ENCODE data around the gene ERG28.

ERG28 gene

GRCh38 chr14:75628816-75629215 is 31.9 kb downstream of the ERG28 start (continued):
- TF ChIP-seq PATZ1 (CRISPR knock-in tag; IDR thresholded peaks at IDR 0.05; ENCODE audit: borderline replicate concordance) (no peak), POU6F1 (CRISPR knock-in tag; IDR thresholded peaks at IDR 0.05; ENCODE audit: borderline replicate concordance, low read depth) (no peak), TCF4 (CRISPR knock-in tag; IDR thresholded peaks at IDR 0.05; ENCODE audit: borderline replicate concordance) (no peak), ISL1 (CRISPR knock-in tag; IDR thresholded peaks at IDR 0.05) (no peak), TOX (CRISPR knock-in tag; IDR thresholded peaks at IDR 0.05; ENCODE audit: borderline replicate concordance) (no peak), ARNTL (CRISPR knock-in tag; IDR thresholded peaks at IDR 0.05; ENCODE audit: borderline replicate concordance, low read depth) (no peak)

- no peak for ATAC-seq
- TF ChIP-seq SNAI2 (CRISPR knock-in tag; IDR thresholded peaks at IDR 0.05) = no peak
- TF ChIP-seq ZFP3 (CRISPR knock-in tag; IDR thresholded peaks at IDR 0.05) = no peak
- TF ChIP-seq PATZ1 (CRISPR knock-in tag; IDR thresholded peaks at IDR 0.05; ENCODE audit: borderline replicate concordance) = no peak
- TF ChIP-seq ZNF565 (CRISPR knock-in tag; conservative IDR thresholded peaks at IDR 0.05; ENCODE audit: low read depth) = no peak
- no peak for TF ChIP-seq CSRNP3 (CRISPR knock-in tag; IDR thresholded peaks at IDR 0.05)
- no peak for TF ChIP-seq ARNTL (CRISPR knock-in tag; IDR thresholded peaks at IDR 0.05; ENCODE audit: borderline replicate concordance, low read depth)
- TF ChIP-seq PPARA (CRISPR knock-in tag; IDR thresholded peaks at IDR 0.05; ENCODE audit: borderline replicate concordance) = no peak
Measured at GRCh38 chr14:75627406-75627805, 33.3 kb downstream of the ERG28 start.

DNA sequence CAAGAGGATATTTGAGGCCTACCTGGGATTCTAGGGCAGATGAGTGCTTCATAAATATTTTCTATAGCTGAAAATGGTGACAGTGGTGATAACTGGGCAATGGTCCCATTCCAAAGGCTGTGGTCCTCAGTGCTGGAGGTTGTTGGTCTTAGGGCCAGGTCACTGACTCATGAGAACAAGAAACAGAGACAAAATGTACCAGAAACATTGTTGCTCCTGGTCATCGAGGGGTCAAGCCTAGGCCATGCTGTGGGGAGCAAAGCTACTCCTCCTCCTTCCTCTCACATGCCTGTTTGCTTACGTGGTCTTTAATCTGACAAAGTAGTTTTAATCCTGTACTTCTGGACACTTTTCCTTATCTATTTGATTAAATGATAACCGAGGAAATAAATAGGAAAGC is 33.8 kb downstream of the ERG28 start:
- TF ChIP-seq ESRRG (CRISPR knock-in tag; IDR thresholded peaks at IDR 0.05) = no peak
- TF ChIP-seq POU6F1 (CRISPR knock-in tag; IDR thresholded peaks at IDR 0.05; ENCODE audit: borderline replicate concordance, low read depth) = no peak
- no peak for TF ChIP-seq PATZ1 (CRISPR knock-in tag; IDR thresholded peaks at IDR 0.05; ENCODE audit: borderline replicate concordance)
- no peak for TF ChIP-seq TCF4 (CRISPR knock-in tag; IDR thresholded peaks at IDR 0.05; ENCODE audit: borderline replicate concordance)
- no peak for TF ChIP-seq ARNTL (CRISPR knock-in tag; IDR thresholded peaks at IDR 0.05; ENCODE audit: borderline replicate concordance, low read depth)
- TF ChIP-seq SNAI2 (CRISPR knock-in tag; IDR thresholded peaks at IDR 0.05) = no peak
- TF ChIP-seq, protein P1, sequence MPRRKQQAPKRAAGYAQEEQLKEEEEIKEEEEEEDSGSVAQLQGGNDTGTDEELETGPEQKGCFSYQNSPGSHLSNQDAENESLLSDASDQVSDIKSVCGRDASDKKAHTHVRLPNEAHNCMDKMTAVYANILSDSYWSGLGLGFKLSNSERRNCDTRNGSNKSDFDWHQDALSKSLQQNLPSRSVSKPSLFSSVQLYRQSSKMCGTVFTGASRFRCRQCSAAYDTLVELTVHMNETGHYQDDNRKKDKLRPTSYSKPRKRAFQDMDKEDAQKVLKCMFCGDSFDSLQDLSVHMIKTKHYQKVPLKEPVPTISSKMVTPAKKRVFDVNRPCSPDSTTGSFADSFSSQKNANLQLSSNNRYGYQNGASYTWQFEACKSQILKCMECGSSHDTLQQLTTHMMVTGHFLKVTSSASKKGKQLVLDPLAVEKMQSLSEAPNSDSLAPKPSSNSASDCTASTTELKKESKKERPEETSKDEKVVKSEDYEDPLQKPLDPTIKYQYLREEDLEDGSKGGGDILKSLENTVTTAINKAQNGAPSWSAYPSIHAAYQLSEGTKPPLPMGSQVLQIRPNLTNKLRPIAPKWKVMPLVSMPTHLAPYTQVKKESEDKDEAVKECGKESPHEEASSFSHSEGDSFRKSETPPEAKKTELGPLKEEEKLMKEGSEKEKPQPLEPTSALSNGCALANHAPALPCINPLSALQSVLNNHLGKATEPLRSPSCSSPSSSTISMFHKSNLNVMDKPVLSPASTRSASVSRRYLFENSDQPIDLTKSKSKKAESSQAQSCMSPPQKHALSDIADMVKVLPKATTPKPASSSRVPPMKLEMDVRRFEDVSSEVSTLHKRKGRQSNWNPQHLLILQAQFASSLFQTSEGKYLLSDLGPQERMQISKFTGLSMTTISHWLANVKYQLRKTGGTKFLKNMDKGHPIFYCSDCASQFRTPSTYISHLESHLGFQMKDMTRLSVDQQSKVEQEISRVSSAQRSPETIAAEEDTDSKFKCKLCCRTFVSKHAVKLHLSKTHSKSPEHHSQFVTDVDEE (CRISPR knock-in tag; IDR thresholded peaks at IDR 0.05) = no peak
- TF ChIP-seq PPARA (CRISPR knock-in tag; IDR thresholded peaks at IDR 0.05; ENCODE audit: borderline replicate concordance) = no peak
- TF ChIP-seq OSR1 (CRISPR knock-in tag; IDR thresholded peaks at IDR 0.05) = no peak
- no peak for TF ChIP-seq ZNF565 (CRISPR knock-in tag; conservative IDR thresholded peaks at IDR 0.05; ENCODE audit: low read depth)
- no peak for TF ChIP-seq ISL1 (CRISPR knock-in tag; IDR thresholded peaks at IDR 0.05)
- no peak for ATAC-seq

All from SK-N-SH treated with all-trans-retinoic acid at 6 μM for 48 hours (cell line).